Measurements from ENCODE around the gene TKTL2.

TKTL2 gene

DNA sequence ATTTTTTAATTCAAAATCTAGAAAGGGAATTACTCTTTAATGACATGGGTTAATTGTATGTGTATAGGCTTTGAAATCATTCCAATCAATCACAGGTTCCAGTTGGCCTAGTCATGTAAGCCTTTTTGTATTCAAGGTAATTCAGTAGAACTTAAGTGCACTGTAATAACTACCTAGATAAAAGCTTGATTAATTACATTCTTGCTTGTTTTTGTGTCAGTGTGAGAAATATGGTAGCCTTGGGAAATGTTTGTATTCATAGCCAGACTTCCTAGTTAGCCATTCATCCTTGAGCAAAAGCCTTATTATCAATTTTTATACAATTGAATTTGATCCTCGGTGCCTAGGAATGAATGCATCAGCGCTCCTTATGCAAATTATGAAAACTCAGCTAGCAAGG lies 33.5 kb downstream of the TKTL2 start:
- DNase-seq: no peak

Data from Kasumi-1 (cell line).